HEK293 (cell line): Measurements from ENCODE around the gene XDH.

ENCODE experiments used
- CTCF ChIA-PET: fragments of 350-600 bp; formaldehyde crosslinking; extraction: SDS; loops from one replicate; lab custom pipeline; 2021; ENCODE audit warnings: antibody characterized with exemption; lab: Yijun Ruan, JAX
- POLR2A ChIA-PET: fragments of 300-600 bp; formaldehyde crosslinking; extraction: SDS; loops from one replicate; lab custom pipeline; 2020; ENCODE audit warnings: antibody characterized with exemption, inconsistent platforms; lab: Yijun Ruan, JAX
- H3K27ac ChIP-seq: fragments of 200-500 bp; sonication (Bioruptor generic); 2 replicates; pipeline ENCODE4 v1.5.1; 2014; ENCODE audit warnings: low read depth, low read length, control low read depth, inconsistent platforms; ENCODE audit errors: extremely low read depth
- H3K36me3 ChIP-seq, 2 experiments: fragments of 200-500 bp in 1 of 2; sonication (Bioruptor generic) in 1 of 2; 1 replicate in 1 of 2; 2 replicates in 1 of 2; pipeline ENCODE4 v1.5.1; 2014 to 2017; ENCODE audit warnings: inconsistent platforms in 2 of 2, low read length in 2 of 2; ENCODE audit not compliant: control insufficient read depth in 2 of 2, insufficient read depth in 1 of 2
- H3K4me1 ChIP-seq: fragments of 200-500 bp; sonication (Bioruptor generic); 2 replicates; pipeline ENCODE4 v1.5.1; 2014; ENCODE audit warnings: mild to moderate bottlenecking, low read length, inconsistent platforms; ENCODE audit not compliant: control insufficient read depth, insufficient read depth
- H3K4me3 ChIP-seq: 2 replicates; pipeline ENCODE4 v1.5.1; 2011; ENCODE audit warnings: low read depth, mild to moderate bottlenecking, control low read depth, low read length, moderate library complexity
- H3K9me3 ChIP-seq: fragments of 200-500 bp; sonication (Bioruptor generic); 2 replicates; pipeline ENCODE4 v1.5.1; 2014; ENCODE audit warnings: low read depth, low read length, inconsistent platforms; ENCODE audit not compliant: control insufficient read depth, insufficient read depth
- BCL11B ChIP-seq: fragments of 450-650 bp; formaldehyde crosslinking; IDR thresholded peaks from 2 replicates; pipeline ENCODE4 v1.5.1; 2016; ENCODE audit warnings: low read depth, missing biosample characterization, missing genetic modification characterization
- BCL6B ChIP-seq: fragments of 450-650 bp; formaldehyde crosslinking; IDR thresholded peaks from 2 replicates; pipeline ENCODE4 v1.5.1; 2017; ENCODE audit warnings: missing biosample characterization, missing genetic modification characterization
- FEZF1 ChIP-seq: fragments of 450-650 bp; formaldehyde crosslinking; IDR thresholded peaks from 2 replicates; pipeline ENCODE4 v1.5.1; 2016; ENCODE audit warnings: missing biosample characterization, missing genetic modification characterization
- GLIS2 ChIP-seq: fragments of 450-650 bp; formaldehyde crosslinking; IDR thresholded peaks from 2 replicates; pipeline ENCODE4 v1.5.1; 2016; ENCODE audit warnings: missing biosample characterization, missing genetic modification characterization
- KLF16 ChIP-seq: fragments of 450-650 bp; formaldehyde crosslinking; IDR thresholded peaks from 2 replicates; pipeline ENCODE4 v1.5.1; 2017; ENCODE audit warnings: missing biosample characterization, missing genetic modification characterization
- ZNF221 ChIP-seq: fragments of 450-650 bp; formaldehyde crosslinking; IDR thresholded peaks from 2 replicates; pipeline ENCODE4 v1.5.1; 2017; ENCODE audit warnings: missing biosample characterization, missing genetic modification characterization, borderline replicate concordance
- ZNF341 ChIP-seq: fragments of 450-650 bp; formaldehyde crosslinking; IDR thresholded peaks from 2 replicates; pipeline ENCODE4; 2016; ENCODE audit warnings: low read depth, missing biosample characterization, missing genetic modification characterization
- ZNF521 ChIP-seq: fragments of 450-650 bp; formaldehyde crosslinking; IDR thresholded peaks from 2 replicates; pipeline ENCODE4 v1.5.1; 2017; ENCODE audit warnings: missing biosample characterization, mild to moderate bottlenecking, missing genetic modification characterization
- ZNF701 ChIP-seq: fragments of 450-650 bp; formaldehyde crosslinking; IDR thresholded peaks from 2 replicates; pipeline ENCODE4 v1.5.1; 2016; ENCODE audit warnings: missing biosample characterization, missing genetic modification characterization
- ZNF843 ChIP-seq: fragments of 450-650 bp; formaldehyde crosslinking; IDR thresholded peaks from 2 replicates; pipeline ENCODE4 v1.5.1; 2016; ENCODE audit warnings: missing biosample characterization, missing genetic modification characterization
- TF ChIP-seq, protein P1 (sequence below): fragments of 450-650 bp; formaldehyde crosslinking; conservative IDR thresholded peaks from 2 replicates; pipeline ENCODE4 v1.5.1; 2016; ENCODE audit warnings: low read depth, missing biosample characterization, missing genetic modification characterization
- TF ChIP-seq, protein P2 (sequence below): fragments of 450-650 bp; formaldehyde crosslinking; IDR thresholded peaks from 2 replicates; pipeline ENCODE4 v1.5.1; 2016; ENCODE audit warnings: missing biosample characterization, missing genetic modification characterization, low read depth
- TF ChIP-seq, protein P3 (sequence below): fragments of 450-650 bp; formaldehyde crosslinking; IDR thresholded peaks from 2 replicates; pipeline ENCODE4 v1.5.1; 2016; ENCODE audit warnings: missing biosample characterization, missing genetic modification characterization
- TF ChIP-seq, protein P4 (sequence below): fragments of 450-650 bp; formaldehyde crosslinking; IDR thresholded peaks from 2 replicates; pipeline ENCODE4 v1.5.1; 2016; ENCODE audit warnings: missing biosample characterization, missing genetic modification characterization

Gene XDH

GRCh38 chr2:31348618-31349017 is 65.9 kb downstream of the XDH start (continued):
- TF ChIP-seq, protein P1, sequence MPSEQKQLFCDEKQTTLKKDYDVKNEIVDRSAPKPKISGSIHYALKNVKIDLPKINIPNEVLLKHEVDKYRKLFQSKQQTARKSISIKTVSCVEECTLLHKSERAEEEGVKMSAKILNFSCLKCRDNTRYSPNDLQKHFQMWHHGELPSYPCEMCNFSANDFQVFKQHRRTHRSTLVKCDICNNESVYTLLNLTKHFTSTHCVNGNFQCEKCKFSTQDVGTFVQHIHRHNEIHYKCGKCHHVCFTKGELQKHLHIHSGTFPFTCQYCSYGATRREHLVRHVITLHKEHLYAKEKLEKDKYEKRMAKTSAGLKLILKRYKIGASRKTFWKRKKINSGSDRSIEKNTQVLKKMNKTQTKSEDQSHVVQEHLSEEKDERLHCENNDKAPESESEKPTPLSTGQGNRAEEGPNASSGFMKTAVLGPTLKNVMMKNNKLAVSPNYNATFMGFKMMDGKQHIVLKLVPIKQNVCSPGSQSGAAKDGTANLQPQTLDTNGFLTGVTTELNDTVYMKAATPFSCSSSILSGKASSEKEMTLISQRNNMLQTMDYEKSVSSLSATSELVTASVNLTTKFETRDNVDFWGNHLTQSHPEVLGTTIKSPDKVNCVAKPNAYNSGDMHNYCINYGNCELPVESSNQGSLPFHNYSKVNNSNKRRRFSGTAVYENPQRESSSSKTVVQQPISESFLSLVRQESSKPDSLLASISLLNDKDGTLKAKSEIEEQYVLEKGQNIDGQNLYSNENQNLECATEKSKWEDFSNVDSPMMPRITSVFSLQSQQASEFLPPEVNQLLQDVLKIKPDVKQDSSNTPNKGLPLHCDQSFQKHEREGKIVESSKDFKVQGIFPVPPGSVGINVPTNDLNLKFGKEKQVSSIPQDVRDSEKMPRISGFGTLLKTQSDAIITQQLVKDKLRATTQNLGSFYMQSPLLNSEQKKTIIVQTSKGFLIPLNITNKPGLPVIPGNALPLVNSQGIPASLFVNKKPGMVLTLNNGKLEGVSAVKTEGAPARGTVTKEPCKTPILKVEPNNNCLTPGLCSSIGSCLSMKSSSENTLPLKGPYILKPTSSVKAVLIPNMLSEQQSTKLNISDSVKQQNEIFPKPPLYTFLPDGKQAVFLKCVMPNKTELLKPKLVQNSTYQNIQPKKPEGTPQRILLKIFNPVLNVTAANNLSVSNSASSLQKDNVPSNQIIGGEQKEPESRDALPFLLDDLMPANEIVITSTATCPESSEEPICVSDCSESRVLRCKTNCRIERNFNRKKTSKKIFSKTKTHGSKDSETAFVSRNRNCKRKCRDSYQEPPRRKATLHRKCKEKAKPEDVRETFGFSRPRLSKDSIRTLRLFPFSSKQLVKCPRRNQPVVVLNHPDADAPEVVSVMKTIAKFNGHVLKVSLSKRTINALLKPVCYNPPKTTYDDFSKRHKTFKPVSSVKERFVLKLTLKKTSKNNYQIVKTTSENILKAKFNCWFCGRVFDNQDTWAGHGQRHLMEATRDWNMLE (tag by site-specific recombination) = no peak
- no peak for TF ChIP-seq BCL11B (tag by site-specific recombination)

DNA sequence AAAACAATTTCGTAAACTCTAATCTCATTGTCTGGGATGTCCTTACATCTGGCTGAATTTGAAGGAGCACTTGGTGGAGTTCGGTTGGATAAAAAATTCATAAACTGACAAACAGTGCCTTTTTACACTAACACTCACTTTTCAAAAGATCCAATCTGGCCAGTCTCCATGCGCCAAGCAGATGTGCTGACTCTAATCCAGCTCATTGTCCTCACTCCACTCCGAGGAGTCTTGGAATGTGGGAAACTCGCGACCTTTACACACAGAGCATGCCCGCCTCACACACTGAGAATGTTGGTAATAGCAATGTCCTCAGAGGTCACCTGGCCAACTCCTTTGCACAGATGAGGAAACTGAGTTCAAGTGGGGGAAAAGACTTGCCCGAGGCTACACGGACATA is 66.8 kb downstream of the XDH start:
- CTCF ChIA-PET = interaction anchor here (0.8 kb wide), 1 partner anchor 14 kb away, joined by 3 read pairs; no protein-coding TSS in a partner anchor
- Histone ChIP-seq H3K4me3 (no peak overlapping the region), H3K4me1 (no peaks in the 10 kb centered on the region), H3K36me3 (no peaks in the 10 kb centered on the region), H3K9me3 (no peaks in the 10 kb centered on the region), H3K27ac (no peak overlapping the region)
- TF ChIP-seq KLF16 (tag by site-specific recombination) (no peak), ZNF341 (no peak), ZNF521 (tag by site-specific recombination) (no peak), FEZF1 (no peak), GLIS2 (no peak), ZNF221 (tag by site-specific recombination) (no peak), ZNF701 (tag by site-specific recombination) (no peak), ZNF843 (tag by site-specific recombination) (no peak), BCL6B (tag by site-specific recombination) (no peak)
- TF ChIP-seq, protein P2, sequence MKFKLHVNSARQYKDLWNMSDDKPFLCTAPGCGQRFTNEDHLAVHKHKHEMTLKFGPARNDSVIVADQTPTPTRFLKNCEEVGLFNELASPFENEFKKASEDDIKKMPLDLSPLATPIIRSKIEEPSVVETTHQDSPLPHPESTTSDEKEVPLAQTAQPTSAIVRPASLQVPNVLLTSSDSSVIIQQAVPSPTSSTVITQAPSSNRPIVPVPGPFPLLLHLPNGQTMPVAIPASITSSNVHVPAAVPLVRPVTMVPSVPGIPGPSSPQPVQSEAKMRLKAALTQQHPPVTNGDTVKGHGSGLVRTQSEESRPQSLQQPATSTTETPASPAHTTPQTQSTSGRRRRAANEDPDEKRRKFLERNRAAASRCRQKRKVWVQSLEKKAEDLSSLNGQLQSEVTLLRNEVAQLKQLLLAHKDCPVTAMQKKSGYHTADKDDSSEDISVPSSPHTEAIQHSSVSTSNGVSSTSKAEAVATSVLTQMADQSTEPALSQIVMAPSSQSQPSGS (tag by site-specific recombination) = no peak
- TF ChIP-seq, protein P3, sequence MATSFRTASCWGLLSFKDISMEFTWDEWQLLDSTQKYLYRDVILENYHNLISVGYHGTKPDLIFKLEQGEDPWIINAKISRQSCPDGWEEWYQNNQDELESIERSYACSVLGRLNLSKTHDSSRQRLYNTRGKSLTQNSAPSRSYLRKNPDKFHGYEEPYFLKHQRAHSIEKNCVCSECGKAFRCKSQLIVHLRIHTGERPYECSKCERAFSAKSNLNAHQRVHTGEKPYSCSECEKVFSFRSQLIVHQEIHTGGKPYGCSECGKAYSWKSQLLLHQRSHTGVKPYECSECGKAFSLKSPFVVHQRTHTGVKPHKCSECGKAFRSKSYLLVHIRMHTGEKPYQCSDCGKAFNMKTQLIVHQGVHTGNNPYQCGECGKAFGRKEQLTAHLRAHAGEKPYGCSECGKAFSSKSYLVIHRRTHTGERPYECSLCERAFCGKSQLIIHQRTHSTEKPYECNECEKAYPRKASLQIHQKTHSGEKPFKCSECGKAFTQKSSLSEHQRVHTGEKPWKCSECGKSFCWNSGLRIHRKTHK (tag by site-specific recombination) = no peak
- TF ChIP-seq, protein P4, sequence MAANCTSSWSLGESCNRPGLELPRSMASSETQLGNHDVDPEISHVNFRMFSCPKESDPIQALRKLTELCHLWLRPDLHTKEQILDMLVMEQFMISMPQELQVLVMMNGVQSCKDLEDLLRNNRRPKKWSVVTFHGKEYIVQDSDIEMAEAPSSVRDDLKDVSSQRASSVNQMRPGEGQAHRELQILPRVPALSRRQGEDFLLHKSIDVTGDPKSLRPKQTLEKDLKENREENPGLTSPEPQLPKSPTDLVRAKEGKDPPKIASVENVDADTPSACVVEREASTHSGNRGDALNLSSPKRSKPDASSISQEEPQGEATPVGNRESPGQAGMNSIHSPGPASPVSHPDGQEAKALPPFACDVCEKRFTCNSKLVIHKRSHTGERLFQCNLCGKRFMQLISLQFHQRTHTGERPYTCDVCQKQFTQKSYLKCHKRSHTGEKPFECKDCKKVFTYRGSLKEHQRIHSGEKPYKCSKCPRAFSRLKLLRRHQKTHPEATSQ (tag by site-specific recombination) = no peak
- POLR2A ChIA-PET = no interaction called here
